LNCAP (cell line): ENCODE results near the gene PASK.

ENCODE experiments used
- CTCF ChIP-seq: fragments of 450-650 bp; IDR thresholded peaks from 2 replicates; pipeline ENCODE4 v1.5.1; 2017; ENCODE audit warnings: mild to moderate bottlenecking

PASK gene

GRCh38 chr2:241121008-241121407, 28.3 kb downstream of the PASK start:
- no peak for TF ChIP-seq CTCF

DNA sequence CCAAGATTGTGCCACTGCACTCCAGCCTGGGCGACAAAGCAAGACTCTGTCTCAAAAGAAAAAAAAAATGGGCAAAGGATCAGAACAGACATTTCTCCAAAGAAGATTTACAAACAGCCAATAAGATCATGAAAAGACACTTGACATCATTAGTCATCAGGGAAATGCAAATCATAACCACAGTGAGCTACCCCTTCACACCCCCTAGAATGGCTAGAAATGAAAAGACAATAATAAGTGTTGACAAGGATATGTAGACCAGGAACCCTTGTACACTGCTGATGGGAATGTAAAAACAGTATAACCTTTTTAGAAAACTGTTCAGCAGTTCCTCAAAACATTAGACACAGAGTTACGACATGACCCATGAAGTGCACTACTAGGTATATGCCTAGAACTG, 28.8 kb downstream of the PASK start:
- no peak for TF ChIP-seq CTCF

DNA sequence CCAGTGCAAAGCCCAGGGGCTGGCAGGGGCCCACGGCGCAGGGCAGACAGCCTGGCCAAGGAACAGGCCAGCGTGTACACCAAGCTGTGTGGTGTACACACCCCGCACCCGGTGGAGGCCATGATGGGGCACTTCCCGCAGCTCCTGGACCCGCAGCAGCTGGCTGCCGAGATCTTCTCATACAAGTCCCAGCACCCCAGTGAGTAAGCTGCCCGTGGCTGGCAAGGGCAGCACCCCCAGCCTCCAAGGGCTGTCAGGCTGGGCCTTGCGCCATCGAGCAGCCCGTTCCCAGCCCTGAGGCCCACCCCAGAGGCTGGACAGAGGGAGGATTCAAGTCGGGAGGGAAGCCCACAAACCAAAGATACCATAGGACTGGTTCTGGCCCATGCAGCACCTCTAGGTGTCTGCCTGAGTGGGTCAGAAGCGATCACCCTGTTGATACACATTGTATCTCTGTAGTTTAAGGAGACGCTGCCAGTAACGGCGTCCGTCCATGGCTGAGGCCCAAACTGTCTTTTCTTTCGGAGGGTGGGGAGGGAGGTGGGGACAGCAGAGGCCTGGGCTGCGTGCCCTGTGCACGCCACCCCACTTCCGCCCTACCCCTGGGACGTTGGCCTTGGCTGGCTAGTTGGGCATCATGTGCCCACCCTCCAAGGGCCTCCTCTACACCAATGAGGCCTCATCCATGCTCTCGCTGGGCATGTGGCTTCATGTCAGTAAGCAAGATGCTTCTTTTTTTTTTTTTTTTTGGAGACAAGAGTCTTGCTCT, 30.4 kb downstream of the PASK start:
- no peak for TF ChIP-seq CTCF

DNA sequence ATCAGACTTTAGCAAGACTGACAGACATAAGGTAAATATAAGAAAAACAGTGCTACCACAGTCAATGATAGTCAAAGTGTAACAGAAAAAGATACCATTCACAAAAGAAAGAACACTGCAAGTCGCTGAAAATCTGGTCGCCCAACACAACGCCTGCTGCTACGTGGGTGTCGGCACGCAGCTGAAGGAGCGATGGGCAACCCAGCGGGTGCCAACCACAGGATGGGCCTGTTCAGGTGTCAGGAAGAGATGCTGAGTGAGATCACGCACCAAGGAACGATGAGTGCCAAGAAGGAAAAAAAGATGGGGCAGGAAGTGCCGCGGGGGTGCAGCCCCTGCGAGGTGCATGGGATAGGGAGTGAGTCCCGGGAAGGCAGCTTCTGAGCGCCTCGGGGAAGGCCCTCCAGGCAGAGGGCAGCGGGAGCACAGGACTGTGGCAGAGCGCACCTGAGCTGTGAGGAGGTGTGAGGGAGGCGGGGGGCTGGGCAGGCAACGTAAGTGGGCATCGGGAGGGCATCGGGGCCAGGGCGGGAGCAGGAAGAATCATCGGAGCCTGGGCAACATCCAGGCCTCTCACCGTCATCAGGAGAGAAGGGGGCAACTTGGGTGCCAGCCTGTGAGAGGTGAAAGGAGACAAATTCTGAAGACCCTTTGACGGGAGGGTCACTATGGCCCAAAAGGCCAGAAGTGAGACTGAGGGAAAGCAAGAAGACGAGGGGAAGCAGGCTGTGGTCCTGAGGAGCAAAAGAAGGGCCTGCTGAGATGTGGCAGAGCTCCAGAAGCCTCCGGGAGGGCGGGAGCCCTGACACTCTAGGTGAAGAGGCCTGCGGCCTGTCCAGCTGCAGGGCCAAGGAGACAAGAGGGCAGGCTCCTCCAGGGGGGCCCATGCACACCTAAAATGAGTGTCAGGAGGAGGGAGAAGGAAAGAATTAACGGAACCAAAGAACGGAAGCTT, 32.4 kb downstream of the PASK start:
- no peak for TF ChIP-seq CTCF

- TF ChIP-seq CTCF: no peak
Observed at GRCh38 chr2:241115361-241115760, 33.9 kb downstream of the PASK start.

DNA sequence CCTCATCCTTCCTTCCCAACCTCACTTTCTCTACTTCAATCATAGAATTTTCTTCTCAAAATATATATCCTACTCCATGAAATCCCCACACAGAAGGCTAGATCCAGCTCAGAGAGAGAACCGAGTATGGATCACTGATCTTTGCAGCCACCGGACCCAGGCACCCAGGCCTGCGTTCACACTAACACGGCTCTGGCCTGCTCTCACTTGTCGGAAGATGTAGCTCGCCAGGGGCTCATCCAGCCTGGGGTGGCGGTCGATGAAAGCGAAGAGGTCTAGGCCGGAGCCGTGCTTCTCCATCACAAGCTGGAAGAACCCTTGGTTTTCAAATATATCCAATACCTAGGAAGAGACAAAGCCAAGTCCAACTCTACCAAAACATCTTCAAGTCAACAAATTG, 34.4 kb downstream of the PASK start:
- TF ChIP-seq CTCF: no peak

GRCh38 chr2:241112592-241112991, 36.7 kb downstream of the PASK start:
- TF ChIP-seq CTCF: no peak
